Lower lobe of right lung (tissue), 2 donors: ENCODE data around the gene PRRG1. TPM values are rescaled to one million over a fixed set of nuclear protein-coding genes. Genes with fewer than 3 reads are reported as not detected.
"Not testable (repeated sequence)": the region's sequence is repeated elsewhere in the genome, so short reads cannot be mapped to it uniquely, and the experiment has no call there.

Experiments used
- ATAC-seq, 2 donors: fragments of 200-7000 bp; cut with Tn5 transposase; one replicate each; pipeline ENCODE4 v1.9.1; 2020 to 2022; ENCODE audit warnings: mild to moderate bottlenecking in 2 of 2, moderate library complexity in 2 of 2
- DNase-seq: peaks from one replicate; pipeline ENCODE4 v3.0.0-alpha.2; 2020
- H3K27ac ChIP-seq: fragments of 200-600 bp; one replicate; pipeline ENCODE4 v1.8.0; 2022
- H3K27me3 ChIP-seq: fragments of 200-600 bp; one replicate; pipeline ENCODE4 v1.8.0; 2022; ENCODE audit warnings: low read depth
- H3K36me3 ChIP-seq: fragments of 200-600 bp; one replicate; pipeline ENCODE4 v1.8.0; 2022; ENCODE audit warnings: mild to moderate bottlenecking
- H3K4me1 ChIP-seq: fragments of 200-600 bp; one replicate; pipeline ENCODE4 v1.8.0; 2022
- H3K4me3 ChIP-seq: fragments of 200-600 bp; one replicate; pipeline ENCODE4 v1.8.0; 2022; ENCODE audit warnings: mild to moderate bottlenecking
- H3K9me3 ChIP-seq: fragments of 200-600 bp; one replicate; pipeline ENCODE4 v1.8.0; 2022
- CTCF ChIP-seq: fragments of 200-600 bp; IDR thresholded peaks from one replicate; pipeline ENCODE4 v1.8.0; 2022; ENCODE audit warnings: antibody characterized with exemption, mild to moderate bottlenecking
- intact Hi-C: fragments of 100-400 bp; cut with DNase I; formaldehyde crosslinking; loops from one replicate; pipeline ENCODE4 v1.11.0; 2022
- total RNA-seq: library from RNA; stranded (reverse); fragmentation: NEBNext Ultra II Directional; extraction: Animal tissue kit (Norgen Biotek cat#: 25700); gene quantifications from one replicate; pipeline ENCODE4 v1.2.1, GENCODE V29; 2021
- donor health status: DM: no; HTN: yes; CAD: no; lungs with severe emphysema.

PRRG1 gene
- total RNA-seq, 1 donor from 2014 or later, result 16.2 TPM

GRCh38 chrX:37445182-37445581 is 96.0 kb downstream of the PRRG1 start:
- no peak for TF ChIP-seq CTCF
- Histone ChIP-seq H3K27me3 (no peaks in the 10 kb centered on the region), H3K9me3 (no peaks in the 10 kb centered on the region), H3K27ac (no peak overlapping the region), H3K4me3 (no peak overlapping the region), H3K36me3 (no peaks in the 10 kb centered on the region), H3K4me1 (no peaks in the 10 kb centered on the region)
- intact Hi-C loops, result no loop called here
- no peak for ATAC-seq
- DNase-seq, result no peak

- no peaks in the 10 kb centered on the region for H3K27me3 ChIP-seq
- H3K9me3 ChIP-seq, result no peaks in the 10 kb centered on the region
- no peak for TF ChIP-seq CTCF
- no peak overlapping the region for H3K4me3 ChIP-seq
- H3K36me3 ChIP-seq, result no peaks in the 10 kb centered on the region
- intact Hi-C loops, result no loop called here
- no peaks in the 10 kb centered on the region for H3K4me1 ChIP-seq
- H3K27ac ChIP-seq, result no peak overlapping the region
- no peak for ATAC-seq
- no peak for DNase-seq
Measured at GRCh38 chrX:37453821-37454220, 104.7 kb downstream of the PRRG1 start.

GRCh38 chrX:37454537-37455285 is 105.5 kb downstream of the PRRG1 start:
- ATAC-seq (no peak), DNase-seq (no peak)

GRCh38 chrX:37455381-37455780 is 106.2 kb downstream of the PRRG1 start:
- H3K27ac ChIP-seq, result no peak overlapping the region
- intact Hi-C loops, result no loop called here
- no peaks in the 10 kb centered on the region for H3K27me3 ChIP-seq
- no peaks in the 10 kb centered on the region for H3K36me3 ChIP-seq
- no peak for TF ChIP-seq CTCF
- H3K4me1 ChIP-seq, result no peaks in the 10 kb centered on the region
- ATAC-seq (no peak), DNase-seq (no peak)
- no peak overlapping the region for H3K4me3 ChIP-seq
- no peaks in the 10 kb centered on the region for H3K9me3 ChIP-seq

More at GRCh38 chrX:37454537-37455285, 105.5 kb downstream of the PRRG1 start:
- H3K27me3 ChIP-seq, result no peaks in the 10 kb centered on the region
- H3K4me1 ChIP-seq, result no peaks in the 10 kb centered on the region
- H3K9me3 ChIP-seq, result no peaks in the 10 kb centered on the region
- H3K4me3 ChIP-seq, result no peak overlapping the region
- intact Hi-C loops, result no loop called here
- H3K27ac ChIP-seq, result no peak overlapping the region
- no peaks in the 10 kb centered on the region for H3K36me3 ChIP-seq
- no peak for TF ChIP-seq CTCF

- H3K27ac ChIP-seq, H3K9me3 ChIP-seq, H3K27me3 ChIP-seq, H3K4me1 ChIP-seq, intact Hi-C loops, ATAC-seq, H3K4me3 ChIP-seq, H3K36me3 ChIP-seq, DNase-seq: not testable (repeated sequence)
Measured at GRCh38 chrX:37460285-37460684, 111.1 kb downstream of the PRRG1 start.

GRCh38 chrX:37462346-37462745 is 113.2 kb downstream of the PRRG1 start:
- no peak for ATAC-seq
- TF ChIP-seq CTCF, result no peak
- Histone ChIP-seq H3K36me3 (no peaks in the 10 kb centered on the region), H3K9me3 (no peaks in the 10 kb centered on the region), H3K27ac (no peak overlapping the region), H3K4me3 (no peak overlapping the region), H3K27me3 (no peaks in the 10 kb centered on the region), H3K4me1 (no peaks in the 10 kb centered on the region)
- DNase-seq, result no peak
- intact Hi-C loops, result no loop called here
